ENCODE data around the gene PLCD4. TPM values are rescaled to one million over a fixed set of nuclear protein-coding genes. Genes with fewer than 3 reads are reported as not detected.

PLCD4 gene
- total RNA-seq, 1 experiment from 2014 or later = 0.42 TPM

DNA sequence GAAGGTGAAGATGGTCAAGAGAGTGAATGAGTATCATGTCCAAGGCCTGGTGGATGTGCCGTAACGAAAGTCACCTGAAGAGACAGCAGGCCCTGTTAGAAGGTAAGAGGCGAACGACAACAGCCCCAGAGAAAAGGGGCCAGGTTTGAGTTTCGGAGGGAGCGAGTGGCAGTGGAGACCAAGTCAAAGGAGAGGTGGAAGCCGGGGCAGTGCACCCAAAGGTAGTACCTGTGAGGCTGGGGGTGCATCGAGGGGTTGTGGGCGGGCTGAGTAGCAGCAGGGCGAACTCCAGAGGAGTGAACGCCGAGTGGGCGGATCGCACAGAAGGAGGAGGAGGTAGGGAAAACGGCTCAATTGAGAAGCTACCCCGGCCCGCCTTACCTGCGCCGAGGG is 39.9 kb upstream of the PLCD4 start:
- Histone ChIP-seq H3K79me1 (ENCODE audit: insufficient read depth, low read depth, low read length, poor library complexity, severe bottlenecking) (peaks cover 4% of the 10 kb centered on the region), H2BK120ac (ENCODE audit: low read depth, low read length, poor library complexity, severe bottlenecking) (no peak overlapping the region), H2BK12ac (ENCODE audit: insufficient read length, low read depth, low read length) (no peak overlapping the region), H2AFZ (ENCODE audit: low read length) (no peak overlapping the region), H2BK15ac (ENCODE audit: low read depth, low read length) (no peak overlapping the region), H3K56ac (ENCODE audit: insufficient read length, low read depth, low read length) (no peak overlapping the region), H4K91ac (ENCODE audit: insufficient read length, low read depth, low read length) (no peak overlapping the region), H3K14ac (ENCODE audit: insufficient read depth, low read length) (peak overlapping the region; percentile 77), H3K79me2 (ENCODE audit: insufficient read depth, low read length) (peaks cover 39% of the 10 kb centered on the region; the same call in 1 of the 2 replicates), H4K20me1 (ENCODE audit: control insufficient read depth, insufficient read depth, insufficient read length) (no peaks in the 10 kb centered on the region), H3K9ac (ENCODE audit: extremely low read depth, insufficient read length, low read length) (peak overlapping the region; percentile 82), H4K5ac (ENCODE audit: insufficient read length, low read depth, low read length) (no peak overlapping the region), H4K8ac (replicated peaks; ENCODE audit: insufficient read length, low read depth, low read length) (no peak overlapping the region), H3K23ac (ENCODE audit: insufficient read length, low read depth, low read length) (no peak overlapping the region), H3K9me3 (ENCODE audit: control insufficient read depth, low read depth, low read length) (no peaks in the 10 kb centered on the region), H2BK5ac (ENCODE audit: insufficient read length, low read length) (no peak overlapping the region), H3T11ph (ENCODE audit: low read length) (no peak overlapping the region), H3K4me1 (ENCODE audit: insufficient read depth, low read length) (peaks cover 2% of the 10 kb centered on the region; the same call in 1 of the 2 replicates), H3K18ac (ENCODE audit: insufficient read length, low read depth, low read length) (peak overlapping the region; percentile 61), H3K23me2 (ENCODE audit: insufficient read length, low read depth, low read length, poor library complexity, severe bottlenecking) (peaks cover 11% of the 10 kb centered on the region), H3K27me3 (ENCODE audit: insufficient read depth, low read length) (no peaks in the 10 kb centered on the region), H3K4me2 (ENCODE audit: insufficient read depth, insufficient read length, low read length) (peak overlapping the region; percentile 75), H3K4ac (ENCODE audit: low read depth, low read length) (no peak overlapping the region), H2AK5ac (ENCODE audit: insufficient read length, low read length) (no peak overlapping the region), H2BK20ac (ENCODE audit: low read depth, low read length, poor library complexity, severe bottlenecking) (no peak overlapping the region), H3K27ac (ENCODE audit: insufficient read length, low read depth, low read length) (no peak overlapping the region)
- DNase-seq = no peak
- Mint-ChIP-seq H3K4me1 (peaks cover 26 to 35% of the 10 kb centered on the region in 2 experiments), H3K4me3 (peak overlapping the region; percentile 87 to 95), H3K27ac (peak overlapping the region; percentile 96 to 98 (median 97)), H3K9me3 (no peaks in the 10 kb centered on the region), H3K27me3 (ENCODE audit: low read depth) (no peaks in the 10 kb centered on the region), H3K36me3 (ENCODE audit: insufficient read depth in 1 of 3, low read depth in 3 of 3) (peaks cover 12 to 41% (median 40%) of the 10 kb centered on the region in 3 experiments; a peak in 6 of 7 replicates)
- TF ChIP-seq, protein P1, sequence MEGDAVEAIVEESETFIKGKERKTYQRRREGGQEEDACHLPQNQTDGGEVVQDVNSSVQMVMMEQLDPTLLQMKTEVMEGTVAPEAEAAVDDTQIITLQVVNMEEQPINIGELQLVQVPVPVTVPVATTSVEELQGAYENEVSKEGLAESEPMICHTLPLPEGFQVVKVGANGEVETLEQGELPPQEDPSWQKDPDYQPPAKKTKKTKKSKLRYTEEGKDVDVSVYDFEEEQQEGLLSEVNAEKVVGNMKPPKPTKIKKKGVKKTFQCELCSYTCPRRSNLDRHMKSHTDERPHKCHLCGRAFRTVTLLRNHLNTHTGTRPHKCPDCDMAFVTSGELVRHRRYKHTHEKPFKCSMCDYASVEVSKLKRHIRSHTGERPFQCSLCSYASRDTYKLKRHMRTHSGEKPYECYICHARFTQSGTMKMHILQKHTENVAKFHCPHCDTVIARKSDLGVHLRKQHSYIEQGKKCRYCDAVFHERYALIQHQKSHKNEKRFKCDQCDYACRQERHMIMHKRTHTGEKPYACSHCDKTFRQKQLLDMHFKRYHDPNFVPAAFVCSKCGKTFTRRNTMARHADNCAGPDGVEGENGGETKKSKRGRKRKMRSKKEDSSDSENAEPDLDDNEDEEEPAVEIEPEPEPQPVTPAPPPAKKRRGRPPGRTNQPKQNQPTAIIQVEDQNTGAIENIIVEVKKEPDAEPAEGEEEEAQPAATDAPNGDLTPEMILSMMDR (conservative IDR thresholded peaks at IDR 0.05) = no peak
- no CpG with 5 or more reads among the region's 19 CpGs for WGBS (ENCODE audit: extremely low coverage, insufficient read length, low lambda C conversion rate)
